Hepatocyte (in vitro differentiated cells): ENCODE data around the gene ZFP36L2. TPM values are rescaled to one million over a fixed set of nuclear protein-coding genes. Genes with fewer than 3 reads are reported as not detected.

ENCODE experiments used
- DNase-seq: peaks from one replicate; pipeline ENCODE4 v3.0.0-alpha.2; 2016; ENCODE audit warnings: low spot score
- H2AFZ ChIP-seq: fragments of 200-600 bp; sonication (generic); 2 replicates; pipeline ENCODE4 v1.6.0; 2016; ENCODE audit warnings: antibody characterized with exemption, mild to moderate bottlenecking
- H3K27ac ChIP-seq: fragments of 200-600 bp; sonication (generic); 2 replicates; pipeline ENCODE4 v1.5.1; 2016; ENCODE audit warnings: mild to moderate bottlenecking
- H3K27me3 ChIP-seq: fragments of 200-600 bp; sonication (generic); 2 replicates; pipeline ENCODE4 v1.6.1; 2016
- H3K36me3 ChIP-seq: fragments of 200-600 bp; sonication (generic); replicated peaks from 2 replicates; pipeline ENCODE4 v1.5.1; 2016; ENCODE audit warnings: low read depth; ENCODE audit not compliant: insufficient read depth
- H3K4me1 ChIP-seq: fragments of 200-600 bp; sonication (generic); 2 replicates; pipeline ENCODE4 v1.5.1; 2016; ENCODE audit warnings: mild to moderate bottlenecking, moderate library complexity; ENCODE audit not compliant: insufficient read depth
- H3K4me2 ChIP-seq: fragments of 200-600 bp; sonication (generic); 2 replicates; pipeline ENCODE4 v1.6.0; 2016
- H3K4me3 ChIP-seq: fragments of 200-600 bp; sonication (generic); 2 replicates; pipeline ENCODE4 v1.5.1; 2016; ENCODE audit warnings: mild to moderate bottlenecking
- H3K79me2 ChIP-seq: fragments of 200-600 bp; sonication (generic); 2 replicates; pipeline ENCODE4 v1.6.0; 2017; ENCODE audit warnings: mild to moderate bottlenecking
- H3K9me2 ChIP-seq: fragments of 200-600 bp; sonication (generic); replicated peaks from 2 replicates; pipeline ENCODE4 v1.6.0; 2017; ENCODE audit warnings: mild to moderate bottlenecking; ENCODE audit not compliant: insufficient read depth
- H3K9me3 ChIP-seq: fragments of 200-600 bp; sonication (generic); 2 replicates; pipeline ENCODE4 v1.5.1; 2016; ENCODE audit warnings: low read depth, mild to moderate bottlenecking
- H4K20me1 ChIP-seq: fragments of 200-600 bp; sonication (generic); 2 replicates; pipeline ENCODE4 v1.6.0; 2016; ENCODE audit warnings: mild to moderate bottlenecking; ENCODE audit not compliant: insufficient read depth, poor library complexity, severe bottlenecking
- CTCF ChIP-seq: fragments of 200-600 bp; sonication (generic); IDR thresholded peaks from 2 replicates; pipeline ENCODE4 v1.5.1; 2016; ENCODE audit warnings: antibody characterized with exemption, mild to moderate bottlenecking; ENCODE audit not compliant: poor library complexity
- EZH2 ChIP-seq: fragments of 200-600 bp; sonication (generic); IDR thresholded peaks from 2 replicates; pipeline ENCODE4 v1.6.1; 2016; ENCODE audit warnings: antibody characterized with exemption, mild to moderate bottlenecking, borderline replicate concordance
- EZH2phosphoT487 ChIP-seq: fragments of 200-600 bp; sonication (generic); IDR thresholded peaks from one replicate; pipeline ENCODE4 v1.6.1; 2018; ENCODE audit warnings: antibody characterized with exemption, mild to moderate bottlenecking, low read depth, moderate library complexity; ENCODE audit not compliant: unreplicated experiment, severe bottlenecking
- WGBS: methylation state at CpG from one replicate; pipeline ENCODE4 v1.1.6; 2016; ENCODE audit warnings: low lambda C conversion rate; ENCODE audit errors: missing lambda C conversion rate; 5-methylcytosine and 5-hydroxymethylcytosine counted together
- polyA plus RNA-seq: library from polyadenylated mRNA; unstranded; fragments of >200 nt; fragmentation: Nextera tagmentation; extraction: Ambion mirVana; gene quantifications from 2 replicates; pipeline ENCODE4 v1.2.1, GENCODE V29; 2016
- total RNA-seq: library from RNA; depleted of rRNA; stranded (reverse); fragments of >200 nt; gene quantifications from 2 replicates; pipeline ENCODE4 v1.2.3, GENCODE V29; 2014

Gene ZFP36L2
- total and polyA plus RNA-seq, 2 experiments from 2014 or later: 85.1 to 285 TPM

DNA sequence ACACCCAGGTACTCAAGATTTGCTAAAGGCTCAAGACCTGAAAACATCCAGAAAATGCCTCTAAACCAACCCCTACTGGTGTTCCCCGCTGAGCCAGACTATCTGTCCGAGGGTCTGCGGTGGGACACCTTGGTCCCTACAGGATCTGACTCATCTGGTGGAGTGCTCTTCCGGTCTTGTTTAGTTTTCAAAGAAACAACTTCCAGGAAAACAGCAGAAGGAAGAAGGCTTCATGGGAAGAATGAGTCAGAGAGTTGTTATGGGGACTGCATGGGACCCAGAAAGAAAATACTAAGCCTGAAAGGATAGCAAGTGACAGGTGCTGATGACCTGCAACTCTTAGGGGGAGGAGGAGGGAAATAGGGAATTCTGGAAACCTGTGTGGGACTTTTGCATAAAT lies 41.3 kb downstream of the ZFP36L2 start:
- WGBS: 89% methylated on average over 4 of the region's 4 CpGs
- H2AFZ ChIP-seq: no peak overlapping the region
- H3K4me3 ChIP-seq: no peak overlapping the region
- H3K9me3 ChIP-seq: no peaks in the 10 kb centered on the region
- TF ChIP-seq CTCF (no peak), EZH2 (no peak), EZH2phosphoT487 (no peak)
- H3K36me3 ChIP-seq: no peaks in the 10 kb centered on the region
- H3K9me2 ChIP-seq: no peaks in the 10 kb centered on the region
- H3K27me3 ChIP-seq: no peaks in the 10 kb centered on the region
- peaks cover 13% of the 10 kb centered on the region for H3K4me1 ChIP-seq
- H4K20me1 ChIP-seq: no peaks in the 10 kb centered on the region
- no peak for DNase-seq
- H3K4me2 ChIP-seq: no peak overlapping the region
- peak overlapping the region; percentile 52 for H3K27ac ChIP-seq
- H3K79me2 ChIP-seq: no peaks in the 10 kb centered on the region

- H3K9me2 ChIP-seq: no peaks in the 10 kb centered on the region
- no peak overlapping the region for H3K4me3 ChIP-seq
- no peaks in the 10 kb centered on the region for H3K36me3 ChIP-seq
- DNase-seq: peak; percentile 60
- TF ChIP-seq CTCF: no peak
- H3K4me1 ChIP-seq: peaks cover 16% of the 10 kb centered on the region
- H2AFZ ChIP-seq: no peak overlapping the region
- H3K27ac ChIP-seq: peak overlapping the region; percentile 52
- no peak overlapping the region for H3K4me2 ChIP-seq
- no peaks in the 10 kb centered on the region for H3K79me2 ChIP-seq
- WGBS: 63% methylated on average over 12 of the region's 12 CpGs
- no peaks in the 10 kb centered on the region for H3K27me3 ChIP-seq
- H4K20me1 ChIP-seq: no peaks in the 10 kb centered on the region
- no peaks in the 10 kb centered on the region for H3K9me3 ChIP-seq
Measured at GRCh38 chr2:43184339-43184895, 42.0 kb downstream of the ZFP36L2 start.

DNA sequence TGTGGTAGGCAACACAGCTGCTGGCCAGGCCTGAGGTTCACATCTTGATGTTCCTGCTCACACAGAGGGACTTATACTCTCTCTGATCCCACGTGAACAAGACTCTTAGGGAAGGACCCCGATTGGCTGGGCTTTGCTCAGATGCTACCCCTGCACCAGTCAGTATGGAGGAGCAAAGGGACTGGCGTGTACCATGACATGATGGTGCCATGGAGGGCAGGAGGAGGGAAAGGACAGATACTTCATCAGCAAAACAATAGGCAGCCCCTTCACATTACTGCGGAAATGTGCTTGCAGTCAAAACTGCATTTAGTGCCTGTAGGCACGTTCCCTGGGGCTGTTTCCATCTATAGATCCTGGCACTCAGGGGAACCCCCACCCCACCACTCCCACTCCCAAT lies 42.7 kb downstream of the ZFP36L2 start:
- Histone ChIP-seq H3K27me3 (no peaks in the 10 kb centered on the region), H3K4me1 (peaks cover 23% of the 10 kb centered on the region), H2AFZ (no peak overlapping the region), H4K20me1 (no peaks in the 10 kb centered on the region), H3K4me2 (no peak overlapping the region), H3K27ac (no peak overlapping the region), H3K9me2 (no peaks in the 10 kb centered on the region), H3K4me3 (no peak overlapping the region), H3K36me3 (no peaks in the 10 kb centered on the region), H3K79me2 (no peaks in the 10 kb centered on the region), H3K9me3 (no peaks in the 10 kb centered on the region)
- WGBS: 67% methylated on average over 5 of the region's 5 CpGs
- no peak for TF ChIP-seq EZH2phosphoT487
- no peak for DNase-seq

- Histone ChIP-seq H3K4me2 (no peak overlapping the region), H3K4me1 (peaks cover 25% of the 10 kb centered on the region), H4K20me1 (no peaks in the 10 kb centered on the region), H3K27ac (no peak overlapping the region), H3K4me3 (no peak overlapping the region), H3K9me3 (no peaks in the 10 kb centered on the region), H3K9me2 (no peaks in the 10 kb centered on the region), H2AFZ (no peak overlapping the region), H3K36me3 (no peaks in the 10 kb centered on the region), H3K79me2 (no peaks in the 10 kb centered on the region), H3K27me3 (no peaks in the 10 kb centered on the region)
- TF ChIP-seq EZH2 (no peak), CTCF (no peak), EZH2phosphoT487 (no peak)
- 89% methylated on average over 8 of the region's 8 CpGs for WGBS
- no peak for DNase-seq
Measured at GRCh38 chr2:43180897-43181296, 45.5 kb downstream of the ZFP36L2 start.
